ENCODE measurements around the gene P4HB. TPM values are rescaled to one million over a fixed set of nuclear protein-coding genes. Genes with fewer than 3 reads are reported as not detected.

The P4HB gene
- total and polyA plus RNA-seq, 2 experiments from 2014 or later: 206 to 620 TPM

DNA sequence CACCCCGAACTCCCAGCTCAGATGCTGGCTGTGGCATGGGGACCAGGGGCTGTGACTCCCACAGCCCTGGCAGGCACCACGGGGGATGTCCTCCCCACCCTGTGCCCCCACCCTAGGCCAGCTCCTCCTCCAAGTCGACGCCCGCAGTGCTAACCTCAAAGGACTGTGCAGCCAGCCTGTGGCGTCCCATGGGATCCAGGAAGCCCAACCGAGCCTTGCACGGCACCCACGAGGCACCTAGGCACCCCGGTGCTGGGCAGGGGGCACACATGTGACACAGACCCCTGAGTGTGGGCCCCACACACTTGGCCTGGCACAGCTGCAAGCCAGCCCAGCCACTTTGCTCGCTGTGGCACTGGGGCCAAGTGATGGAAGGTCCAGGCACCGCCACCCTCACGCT, 52.5 kb downstream of the P4HB start:
- Histone ChIP-seq H3K79me2 (replicated peaks; ENCODE audit: insufficient read depth) (no peaks in the 10 kb centered on the region), H4K20me1 (replicated peaks; ENCODE audit: insufficient read depth) (no peaks in the 10 kb centered on the region), H3F3A (replicated peaks; ENCODE audit: low read depth) (no peaks in the 10 kb centered on the region), H3K9me2 (ENCODE audit: insufficient read depth) (no peaks in the 10 kb centered on the region), H2AFZ (no peak overlapping the region), H3K27me3 (ENCODE audit: insufficient read depth) (peaks cover 37% of the 10 kb centered on the region), H3K36me3 (ENCODE audit: insufficient read depth) (no peaks in the 10 kb centered on the region), H3K27ac (ENCODE audit: low read depth) (no peak overlapping the region), H3K4me3 (no peak overlapping the region), H3K4me2 (no peak overlapping the region), H3K4me1 (ENCODE audit: insufficient read depth) (no peaks in the 10 kb centered on the region; the same call in 1 of the 2 replicates)
- Mint-ChIP-seq H3K4me3 (no peak overlapping the region), H3K9me3 (peaks cover 4% of the 10 kb centered on the region), H3K27ac (no peak overlapping the region), H3K4me1 (no peaks in the 10 kb centered on the region), H3K27me3 (ENCODE audit: insufficient read depth, low read depth, poor library complexity) (peaks cover 44% of the 10 kb centered on the region), H3K36me3 (ENCODE audit: low read depth) (no peaks in the 10 kb centered on the region; the same call in 2 of the 3 replicates)
- TF ChIP-seq CREB1 (CRISPR knock-in tag; IDR thresholded peaks at IDR 0.05; ENCODE audit: low read depth): no peak
- TF ChIP-seq, protein P1, sequence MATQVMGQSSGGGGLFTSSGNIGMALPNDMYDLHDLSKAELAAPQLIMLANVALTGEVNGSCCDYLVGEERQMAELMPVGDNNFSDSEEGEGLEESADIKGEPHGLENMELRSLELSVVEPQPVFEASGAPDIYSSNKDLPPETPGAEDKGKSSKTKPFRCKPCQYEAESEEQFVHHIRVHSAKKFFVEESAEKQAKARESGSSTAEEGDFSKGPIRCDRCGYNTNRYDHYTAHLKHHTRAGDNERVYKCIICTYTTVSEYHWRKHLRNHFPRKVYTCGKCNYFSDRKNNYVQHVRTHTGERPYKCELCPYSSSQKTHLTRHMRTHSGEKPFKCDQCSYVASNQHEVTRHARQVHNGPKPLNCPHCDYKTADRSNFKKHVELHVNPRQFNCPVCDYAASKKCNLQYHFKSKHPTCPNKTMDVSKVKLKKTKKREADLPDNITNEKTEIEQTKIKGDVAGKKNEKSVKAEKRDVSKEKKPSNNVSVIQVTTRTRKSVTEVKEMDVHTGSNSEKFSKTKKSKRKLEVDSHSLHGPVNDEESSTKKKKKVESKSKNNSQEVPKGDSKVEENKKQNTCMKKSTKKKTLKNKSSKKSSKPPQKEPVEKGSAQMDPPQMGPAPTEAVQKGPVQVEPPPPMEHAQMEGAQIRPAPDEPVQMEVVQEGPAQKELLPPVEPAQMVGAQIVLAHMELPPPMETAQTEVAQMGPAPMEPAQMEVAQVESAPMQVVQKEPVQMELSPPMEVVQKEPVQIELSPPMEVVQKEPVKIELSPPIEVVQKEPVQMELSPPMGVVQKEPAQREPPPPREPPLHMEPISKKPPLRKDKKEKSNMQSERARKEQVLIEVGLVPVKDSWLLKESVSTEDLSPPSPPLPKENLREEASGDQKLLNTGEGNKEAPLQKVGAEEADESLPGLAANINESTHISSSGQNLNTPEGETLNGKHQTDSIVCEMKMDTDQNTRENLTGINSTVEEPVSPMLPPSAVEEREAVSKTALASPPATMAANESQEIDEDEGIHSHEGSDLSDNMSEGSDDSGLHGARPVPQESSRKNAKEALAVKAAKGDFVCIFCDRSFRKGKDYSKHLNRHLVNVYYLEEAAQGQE (IDR thresholded peaks at IDR 0.05; ENCODE audit: unreplicated experiment): no peak
- no peak for TF ChIP-seq POLR2AphosphoS5 (IDR thresholded peaks at IDR 0.05; ENCODE audit: low read depth)
- TF ChIP-seq, protein P2, sequence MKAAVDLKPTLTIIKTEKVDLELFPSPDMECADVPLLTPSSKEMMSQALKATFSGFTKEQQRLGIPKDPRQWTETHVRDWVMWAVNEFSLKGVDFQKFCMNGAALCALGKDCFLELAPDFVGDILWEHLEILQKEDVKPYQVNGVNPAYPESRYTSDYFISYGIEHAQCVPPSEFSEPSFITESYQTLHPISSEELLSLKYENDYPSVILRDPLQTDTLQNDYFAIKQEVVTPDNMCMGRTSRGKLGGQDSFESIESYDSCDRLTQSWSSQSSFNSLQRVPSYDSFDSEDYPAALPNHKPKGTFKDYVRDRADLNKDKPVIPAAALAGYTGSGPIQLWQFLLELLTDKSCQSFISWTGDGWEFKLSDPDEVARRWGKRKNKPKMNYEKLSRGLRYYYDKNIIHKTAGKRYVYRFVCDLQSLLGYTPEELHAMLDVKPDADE (IDR thresholded peaks at IDR 0.05): no peak
- TF ChIP-seq NANOG (IDR thresholded peaks at IDR 0.05; ENCODE audit: borderline replicate concordance): no peak
- DNase-seq (ENCODE audit: low spot score): no peak
- ATAC-seq: no peak

DNA sequence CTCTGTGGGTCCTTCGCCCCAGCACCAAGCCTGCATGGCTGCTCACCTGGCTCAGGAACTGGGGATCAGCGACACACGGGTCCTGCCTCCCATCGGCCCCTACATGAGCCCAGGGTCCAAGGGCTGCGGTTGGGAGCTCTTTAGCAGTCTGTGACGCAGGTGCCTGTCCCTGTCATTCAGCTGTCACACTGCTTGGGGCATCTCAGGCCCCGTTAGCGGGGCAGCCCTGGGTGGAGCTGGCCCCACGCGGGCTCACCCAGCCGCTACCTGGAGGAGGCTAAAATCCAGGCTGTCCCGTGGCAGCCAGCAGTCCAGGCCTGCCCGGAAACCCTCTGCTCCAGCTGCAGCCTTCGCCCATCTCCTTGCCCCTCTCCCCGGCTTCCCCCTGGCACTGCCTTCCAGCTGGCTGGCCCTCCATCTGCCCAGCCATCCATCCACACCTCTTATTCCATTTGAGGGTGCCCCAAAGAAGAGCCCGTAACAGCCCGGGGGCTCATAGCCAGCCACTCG, 53.1 kb downstream of the P4HB start:
- Histone ChIP-seq H3K4me1 (ENCODE audit: insufficient read depth) (no peaks in the 10 kb centered on the region; the same call in 1 of the 2 replicates), H2AFZ (no peak overlapping the region; the same call in 1 of the 2 replicates), H3K9me2 (ENCODE audit: insufficient read depth) (no peaks in the 10 kb centered on the region), H3K27me3 (ENCODE audit: insufficient read depth) (peaks cover 43% of the 10 kb centered on the region), H3K79me2 (replicated peaks; ENCODE audit: insufficient read depth) (no peaks in the 10 kb centered on the region), H3K27ac (ENCODE audit: low read depth) (no peak overlapping the region), H3K36me3 (ENCODE audit: insufficient read depth) (no peaks in the 10 kb centered on the region), H3K4me3 (no peak overlapping the region), H4K20me1 (replicated peaks; ENCODE audit: insufficient read depth) (no peaks in the 10 kb centered on the region), H3K4me2 (no peak overlapping the region), H3F3A (replicated peaks; ENCODE audit: low read depth) (no peaks in the 10 kb centered on the region)
- H3K36me3 Mint-ChIP-seq (ENCODE audit: low read depth): no peaks in the 10 kb centered on the region; the same call in 2 of the 3 replicates
- no peak for ATAC-seq
- no peak overlapping the region for H3K27ac Mint-ChIP-seq
- no peak for DNase-seq (ENCODE audit: low spot score)
- peaks cover 50% of the 10 kb centered on the region for H3K27me3 Mint-ChIP-seq (ENCODE audit: insufficient read depth, low read depth, poor library complexity)
- H3K4me1 Mint-ChIP-seq: no peaks in the 10 kb centered on the region
- peaks cover 4% of the 10 kb centered on the region for H3K9me3 Mint-ChIP-seq
- H3K4me3 Mint-ChIP-seq: no peak overlapping the region
- TF ChIP-seq ZNF114 (CRISPR knock-in tag; IDR thresholded peaks at IDR 0.05) (no peak), JUNB (IDR thresholded peaks at IDR 0.05; ENCODE audit: unreplicated experiment) (no peak), ZNF331 (CRISPR knock-in tag; IDR thresholded peaks at IDR 0.05; ENCODE audit: low read depth) (no peak), EZH2 (IDR thresholded peaks at IDR 0.05; ENCODE audit: low read depth, unreplicated experiment) (no peak), CREB1 (CRISPR knock-in tag; IDR thresholded peaks at IDR 0.05; ENCODE audit: low read depth) (no peak), EZH2phosphoT487 (IDR thresholded peaks at IDR 0.05; ENCODE audit: unreplicated experiment) (no peak), STAT1 (IDR thresholded peaks at IDR 0.05; ENCODE audit: unreplicated experiment) (no peak)
- TF ChIP-seq, protein P3, sequence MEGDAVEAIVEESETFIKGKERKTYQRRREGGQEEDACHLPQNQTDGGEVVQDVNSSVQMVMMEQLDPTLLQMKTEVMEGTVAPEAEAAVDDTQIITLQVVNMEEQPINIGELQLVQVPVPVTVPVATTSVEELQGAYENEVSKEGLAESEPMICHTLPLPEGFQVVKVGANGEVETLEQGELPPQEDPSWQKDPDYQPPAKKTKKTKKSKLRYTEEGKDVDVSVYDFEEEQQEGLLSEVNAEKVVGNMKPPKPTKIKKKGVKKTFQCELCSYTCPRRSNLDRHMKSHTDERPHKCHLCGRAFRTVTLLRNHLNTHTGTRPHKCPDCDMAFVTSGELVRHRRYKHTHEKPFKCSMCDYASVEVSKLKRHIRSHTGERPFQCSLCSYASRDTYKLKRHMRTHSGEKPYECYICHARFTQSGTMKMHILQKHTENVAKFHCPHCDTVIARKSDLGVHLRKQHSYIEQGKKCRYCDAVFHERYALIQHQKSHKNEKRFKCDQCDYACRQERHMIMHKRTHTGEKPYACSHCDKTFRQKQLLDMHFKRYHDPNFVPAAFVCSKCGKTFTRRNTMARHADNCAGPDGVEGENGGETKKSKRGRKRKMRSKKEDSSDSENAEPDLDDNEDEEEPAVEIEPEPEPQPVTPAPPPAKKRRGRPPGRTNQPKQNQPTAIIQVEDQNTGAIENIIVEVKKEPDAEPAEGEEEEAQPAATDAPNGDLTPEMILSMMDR (conservative IDR thresholded peaks at IDR 0.05; ENCODE audit: low read depth in 2 of 2): no peak
- TF ChIP-seq, protein P1 (IDR thresholded peaks at IDR 0.05; ENCODE audit: unreplicated experiment): no peak
- TF ChIP-seq, protein P2 (IDR thresholded peaks at IDR 0.05): no peak

Data from GM23338 (cell line).